GM19324 (cell line): Measurements from ENCODE around the gene GSTM2.

ENCODE experiments used
- ATAC-seq: cut with Tn5 transposase; IDR thresholded peaks from one replicate; pipeline ENCODE4 v1.9.1; 2021; ENCODE audit warnings: mild to moderate bottlenecking, moderate library complexity; ENCODE audit not compliant: unreplicated experiment, low FRiP score

The GSTM2 gene

GRCh38 chr1:109667452-109668122 lies at the start of gene GSTM2:
TSS of gene GSTM2 (plus strand) at chr1:109668057. CDS start at chr1:109668116, 59 bp downstream.
- ATAC-seq, result peak; percentile 78

- ATAC-seq, result no peak
Observed at GRCh38 chr1:109618661-109619575, 48.9 kb upstream of the GSTM2 start.

GRCh38 chr1:109619576-109620400 lies 48.1 kb upstream of the GSTM2 start, which contains the start of the genes AMPD2 and GNAT2:
TSS of gene AMPD2 (plus strand) at chr1:109619837. CDS start at chr1:109621176, 1,339 bp downstream.
TSS of gene GNAT2 (minus strand) at chr1:109619616. CDS start at chr1:109612870, 6,746 bp downstream.
- peak; percentile 53 for ATAC-seq

- no peak for ATAC-seq
Observed at GRCh38 chr1:109620401-109620791, 47.5 kb upstream of the GSTM2 start.

GRCh38 chr1:109620841-109621286 lies 47.0 kb upstream of the GSTM2 start:
- peak; percentile 70 for ATAC-seq

- ATAC-seq, result no peak
Observed at GRCh38 chr1:109621379-109622136, 46.3 kb upstream of the GSTM2 start.

- ATAC-seq, result no peak
Observed at GRCh38 chr1:109622137-109622892, 45.5 kb upstream of the GSTM2 start.

GRCh38 chr1:109622895-109623294 lies 45.0 kb upstream of the GSTM2 start:
- no peak for ATAC-seq

GRCh38 chr1:109623601-109624161 lies 44.2 kb upstream of the GSTM2 start:
- no peak for ATAC-seq

- ATAC-seq, result no peak
Observed at GRCh38 chr1:109624201-109625010, 43.5 kb upstream of the GSTM2 start.

GRCh38 chr1:109625176-109625575 lies 42.7 kb upstream of the GSTM2 start:
- ATAC-seq, result no peak

- ATAC-seq, result no peak
Observed at GRCh38 chr1:109625601-109626560, 42.0 kb upstream of the GSTM2 start.

- no peak for ATAC-seq
Observed at GRCh38 chr1:109626682-109627408, 41.0 kb upstream of the GSTM2 start.

GRCh38 chr1:109627692-109628399 lies 40.0 kb upstream of the GSTM2 start:
- ATAC-seq, result no peak

- ATAC-seq, result no peak
Observed at GRCh38 chr1:109628540-109629321, 39.1 kb upstream of the GSTM2 start.
